Liver (tissue), 9 donors: ENCODE measurements around the gene NGLY1. TPM values are rescaled to one million over a fixed set of nuclear protein-coding genes. Genes with fewer than 3 reads are reported as not detected.

ENCODE experiments used
- DNase-seq: peaks from one replicate; pipeline ENCODE4 v3.0.0-alpha.2; 2017; ENCODE audit warnings: low spot score
- H3K27ac ChIP-seq, 2 donors: one replicate each; pipeline ENCODE4 v1.7.0; 2013; ENCODE audit warnings: inconsistent platforms in 2 of 2, low read length in 2 of 2, control low read depth in 1 of 2, low read depth in 1 of 2, mild to moderate bottlenecking in 1 of 2
- H3K27me3 ChIP-seq, 4 donors: one replicate each; pipeline versions ENCODE4 v1.6.1 to v1.7.0; 2013; ENCODE audit warnings: low read length in 3 of 4, inconsistent platforms in 1 of 4, mild to moderate bottlenecking in 1 of 4, moderate library complexity in 1 of 4; ENCODE audit not compliant: control insufficient read depth in 4 of 4, insufficient read depth in 4 of 4
- H3K36me3 ChIP-seq, 4 donors: one replicate each; pipeline versions ENCODE4 v1.6.1 to v1.7.0; 2013; ENCODE audit warnings: low read length in 3 of 4, mild to moderate bottlenecking in 3 of 4, low read depth in 1 of 4, moderate library complexity in 1 of 4; ENCODE audit not compliant: control insufficient read depth in 4 of 4, insufficient read depth in 3 of 4
- H3K4me1 ChIP-seq, 4 donors: one replicate each; pipeline versions ENCODE4 v1.6.1 to v1.7.0; 2013; ENCODE audit warnings: low read length in 3 of 4, mild to moderate bottlenecking in 3 of 4, moderate library complexity in 1 of 4; ENCODE audit not compliant: control insufficient read depth in 4 of 4, insufficient read depth in 4 of 4
- H3K4me3 ChIP-seq, 3 donors: one replicate each; pipeline versions ENCODE4 v1.6.1 to v1.7.0; 2013; ENCODE audit warnings: low read length in 3 of 3, control low read depth in 1 of 3, low read depth in 1 of 3, mild to moderate bottlenecking in 1 of 3
- H3K9ac ChIP-seq, 2 donors: one replicate each; pipeline ENCODE4 v1.7.0; 2013; ENCODE audit warnings: low read length in 2 of 2, mild to moderate bottlenecking in 2 of 2, moderate library complexity in 2 of 2, control low read depth in 1 of 2, low read depth in 1 of 2
- H3K9me3 ChIP-seq, 4 donors: one replicate each; pipeline versions ENCODE4 v1.6.1 to v1.7.0; 2013; ENCODE audit warnings: low read length in 3 of 4; ENCODE audit not compliant: control insufficient read depth in 4 of 4
- CTCF ChIP-seq: fragments of 150-350 bp; IDR thresholded peaks from 2 replicates; pipeline ENCODE4 v1.5.1; 2017; ENCODE audit warnings: improper control_type of control experiment, low read depth, low read length; ENCODE audit not compliant: missing input control
- EGR1 ChIP-seq, 2 donors: IDR thresholded peaks; 2 replicates each; pipeline ENCODE4 v1.6.1; 2016 to 2018; ENCODE audit warnings: antibody characterized with exemption in 2 of 2, low read depth in 2 of 2
- FOXA1 ChIP-seq: IDR thresholded peaks from 2 replicates; pipeline ENCODE4 v1.6.1; 2016; ENCODE audit warnings: antibody characterized with exemption
- GABPA ChIP-seq, 2 donors: IDR thresholded peaks in 1 of 2; conservative IDR thresholded peaks in 1 of 2; 2 replicates each; pipeline ENCODE4 v1.6.1; 2016; ENCODE audit warnings: antibody characterized with exemption in 2 of 2, mild to moderate bottlenecking in 1 of 2, moderate library complexity in 1 of 2
- HNF4A ChIP-seq, 2 donors: conservative IDR thresholded peaks; 2 replicates each; pipeline ENCODE4 v1.6.1; 2016; ENCODE audit warnings: antibody characterized with exemption in 2 of 2, mild to moderate bottlenecking in 2 of 2
- JUND ChIP-seq, 2 donors: IDR thresholded peaks; 2 replicates each; pipeline ENCODE4 v1.6.1; 2016; ENCODE audit warnings: antibody characterized with exemption in 2 of 2
- NR2F2 ChIP-seq: IDR thresholded peaks from 2 replicates; pipeline ENCODE4 v1.6.1; 2016; ENCODE audit warnings: antibody characterized with exemption
- REST ChIP-seq: IDR thresholded peaks from 2 replicates; pipeline ENCODE4 v1.6.1; 2016; ENCODE audit warnings: antibody characterized with exemption, mild to moderate bottlenecking
- SP1 ChIP-seq: IDR thresholded peaks from 2 replicates; pipeline ENCODE4 v1.6.1; 2018; ENCODE audit warnings: antibody characterized with exemption, mild to moderate bottlenecking
- YY1 ChIP-seq: IDR thresholded peaks from 2 replicates; pipeline ENCODE4 v1.6.1; 2016; ENCODE audit warnings: antibody characterized with exemption, mild to moderate bottlenecking
- WGBS: extraction: QIAGEN DNeasy Blood & Tissue Kit; methylation state at CpG from one replicate; pipeline ENCODE4 v1.1.7; 2013; 5-methylcytosine and 5-hydroxymethylcytosine counted together
- polyA plus RNA-seq, 2 donors: library from polyadenylated mRNA; stranded (reverse) in 1 of 2; unstranded in 1 of 2; fragments of 200-250 nt in 1 of 2; fragments of >200 nt in 1 of 2; fragmentation: Nextera tagmentation in 1 of 2; extraction: Ambion mirVana in 1 of 2; gene quantifications; one replicate each; pipeline versions ENCODE4 v1.2.1 to v1.2.3, GENCODE V29; 2013 to 2015
- total RNA-seq, 2 donors: library from RNA; depleted of rRNA; stranded (reverse); fragments of >200 nt; gene quantifications; one replicate each; pipeline ENCODE4 v1.2.3, GENCODE V29; 2014
- TF ChIP-seq, protein P1 (sequence below): IDR thresholded peaks from 2 replicates; pipeline ENCODE4 v1.6.1; 2016; ENCODE audit warnings: antibody characterized with exemption
- TF ChIP-seq, protein P2 (sequence below): IDR thresholded peaks from 2 replicates; pipeline ENCODE4 v1.6.1; 2016; ENCODE audit warnings: antibody characterized with exemption
- donor health status: healthy.
- donor health status: healthy.
- donor health status: healthy.
- donor health status: healthy.
- donor health status: healthy.

Gene NGLY1
- total and polyA plus RNA-seq, 4 donors = 13.3 to 31.5 (median 23.9) TPM

DNA sequence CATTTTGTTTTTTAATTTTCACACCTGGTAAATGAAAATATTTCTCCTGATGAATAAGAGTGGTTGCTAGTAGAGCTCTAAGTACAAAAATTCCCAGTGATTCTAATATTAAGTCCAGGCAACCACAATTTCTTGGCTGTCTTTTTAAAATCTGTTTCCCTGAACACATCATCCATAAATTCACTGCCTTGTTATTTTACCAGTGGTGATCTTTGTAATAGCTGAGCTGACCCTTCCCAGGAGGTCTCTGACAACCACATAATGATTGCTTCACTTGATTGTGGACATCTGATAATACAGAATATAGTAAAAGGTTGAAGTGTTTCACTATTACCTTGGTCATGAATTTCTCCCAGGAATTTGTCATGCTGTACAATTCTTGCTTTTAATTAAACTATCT lies 104.7 kb downstream of the NGLY1 start:
- H3K9me3 ChIP-seq = peaks cover 0 to 1% (median 0%) of the 10 kb centered on the region in 4 donors
- H3K4me1 ChIP-seq = no peaks in the 10 kb centered on the region
- H3K36me3 ChIP-seq = no peaks in the 10 kb centered on the region
- DNase-seq = no peak
- H3K27ac ChIP-seq = no peak overlapping the region
- no peak overlapping the region for H3K9ac ChIP-seq
- H3K4me3 ChIP-seq = no peak overlapping the region
- no peaks in the 10 kb centered on the region for H3K27me3 ChIP-seq
- TF ChIP-seq REST = no peak
- no peak for TF ChIP-seq NR2F2
- TF ChIP-seq FOXA1 = no peak
- TF ChIP-seq, protein P1, sequence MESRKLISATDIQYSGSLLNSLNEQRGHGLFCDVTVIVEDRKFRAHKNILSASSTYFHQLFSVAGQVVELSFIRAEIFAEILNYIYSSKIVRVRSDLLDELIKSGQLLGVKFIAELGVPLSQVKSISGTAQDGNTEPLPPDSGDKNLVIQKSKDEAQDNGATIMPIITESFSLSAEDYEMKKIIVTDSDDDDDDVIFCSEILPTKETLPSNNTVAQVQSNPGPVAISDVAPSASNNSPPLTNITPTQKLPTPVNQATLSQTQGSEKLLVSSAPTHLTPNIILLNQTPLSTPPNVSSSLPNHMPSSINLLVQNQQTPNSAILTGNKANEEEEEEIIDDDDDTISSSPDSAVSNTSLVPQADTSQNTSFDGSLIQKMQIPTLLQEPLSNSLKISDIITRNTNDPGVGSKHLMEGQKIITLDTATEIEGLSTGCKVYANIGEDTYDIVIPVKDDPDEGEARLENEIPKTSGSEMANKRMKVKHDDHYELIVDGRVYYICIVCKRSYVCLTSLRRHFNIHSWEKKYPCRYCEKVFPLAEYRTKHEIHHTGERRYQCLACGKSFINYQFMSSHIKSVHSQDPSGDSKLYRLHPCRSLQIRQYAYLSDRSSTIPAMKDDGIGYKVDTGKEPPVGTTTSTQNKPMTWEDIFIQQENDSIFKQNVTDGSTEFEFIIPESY = no peak
- TF ChIP-seq GABPA (IDR thresholded peaks at IDR 0.05 in 1 of 2, conservative IDR thresholded peaks at IDR 0.05 in 1 of 2) = no peak
- TF ChIP-seq CTCF = no peak
- no peak for TF ChIP-seq JUND (IDR thresholded peaks at IDR 0.05)
- TF ChIP-seq EGR1 (IDR thresholded peaks at IDR 0.05; ENCODE audit: low read depth in 2 of 2) = no peak

DNA sequence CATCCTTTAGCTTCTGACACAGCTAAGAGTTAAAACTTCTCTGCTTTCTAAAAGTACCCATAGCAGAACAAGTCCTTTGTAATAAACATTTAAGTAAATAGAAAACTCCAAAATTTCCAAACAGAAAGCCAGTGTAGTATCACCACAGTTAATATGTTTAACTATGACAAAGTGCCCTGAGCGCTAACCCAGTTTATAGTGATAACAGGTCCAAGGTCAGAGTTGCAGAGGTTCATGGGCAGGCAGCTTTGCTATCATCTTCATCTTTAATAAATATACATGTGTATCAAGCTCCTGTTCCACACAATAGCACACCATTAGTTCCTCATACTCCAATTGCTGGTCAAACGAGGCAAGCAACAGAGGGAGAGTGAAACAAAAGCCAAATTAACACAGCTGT lies 106.1 kb downstream of the NGLY1 start:
- Histone ChIP-seq H3K4me3 (no peak overlapping the region), H3K9me3 (peaks cover 0 to 2% (median 0%) of the 10 kb centered on the region in 4 donors), H3K27me3 (no peaks in the 10 kb centered on the region), H3K36me3 (no peaks in the 10 kb centered on the region), H3K4me1 (no peaks in the 10 kb centered on the region), H3K9ac (no peak overlapping the region), H3K27ac (no peak overlapping the region)
- WGBS = 68% methylated on average over 2 of the region's 2 CpGs
- DNase-seq = no peak
- TF ChIP-seq SP1 (no peak), EGR1 (IDR thresholded peaks at IDR 0.05; ENCODE audit: low read depth in 2 of 2) (no peak), GABPA (IDR thresholded peaks at IDR 0.05 in 1 of 2, conservative IDR thresholded peaks at IDR 0.05 in 1 of 2) (no peak), HNF4A (conservative IDR thresholded peaks at IDR 0.05) (no peak), FOXA1 (no peak), YY1 (no peak), JUND (IDR thresholded peaks at IDR 0.05) (no peak)
- TF ChIP-seq, protein P2, sequence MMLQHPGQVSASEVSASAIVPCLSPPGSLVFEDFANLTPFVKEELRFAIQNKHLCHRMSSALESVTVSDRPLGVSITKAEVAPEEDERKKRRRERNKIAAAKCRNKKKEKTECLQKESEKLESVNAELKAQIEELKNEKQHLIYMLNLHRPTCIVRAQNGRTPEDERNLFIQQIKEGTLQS = no peak
- TF ChIP-seq, protein P1 = no peak
